Left colon (tissue), 2 donors: ENCODE results near the gene MFNG. TPM values are rescaled to one million over a fixed set of nuclear protein-coding genes. Genes with fewer than 3 reads are reported as not detected.
"Not testable (repeated sequence)": the region's sequence is repeated elsewhere in the genome, so short reads cannot be mapped to it uniquely, and the experiment has no call there.

Source experiments
- ATAC-seq: fragments of 200-7000 bp; cut with Tn5 transposase; one replicate; pipeline ENCODE4 v1.9.1; 2020; ENCODE audit warnings: mild to moderate bottlenecking, moderate library complexity
- DNase-seq, 2 donors: peaks; one replicate each; pipeline ENCODE4 v3.0.0-alpha.2; 2020
- intact Hi-C, 2 donors: fragments of 100-400 bp; cut with DNase I in 1 of 2; cut with micrococcal nuclease in 1 of 2; formaldehyde crosslinking; loops; one replicate each; pipeline versions ENCODE4 v1.11.2 to v1.14.0; 2022; cut with DNase I, micrococcal nuclease
- total RNA-seq, 2 donors: library from RNA; stranded (reverse); fragmentation: NEBNext Ultra II Directional; extraction: Animal tissue kit (Norgen Biotek cat#: 25700); gene quantifications; one replicate each; pipeline ENCODE4 v1.2.1, GENCODE V29; 2021
- donor health status: DM: no; HTN: no; CAD: no.
- donor health status: DM: yes; HTN: yes; CAD: no.

MFNG gene
- total RNA-seq, 2 donors from 2014 or later, result 10.4 to 11.2 TPM

DNA sequence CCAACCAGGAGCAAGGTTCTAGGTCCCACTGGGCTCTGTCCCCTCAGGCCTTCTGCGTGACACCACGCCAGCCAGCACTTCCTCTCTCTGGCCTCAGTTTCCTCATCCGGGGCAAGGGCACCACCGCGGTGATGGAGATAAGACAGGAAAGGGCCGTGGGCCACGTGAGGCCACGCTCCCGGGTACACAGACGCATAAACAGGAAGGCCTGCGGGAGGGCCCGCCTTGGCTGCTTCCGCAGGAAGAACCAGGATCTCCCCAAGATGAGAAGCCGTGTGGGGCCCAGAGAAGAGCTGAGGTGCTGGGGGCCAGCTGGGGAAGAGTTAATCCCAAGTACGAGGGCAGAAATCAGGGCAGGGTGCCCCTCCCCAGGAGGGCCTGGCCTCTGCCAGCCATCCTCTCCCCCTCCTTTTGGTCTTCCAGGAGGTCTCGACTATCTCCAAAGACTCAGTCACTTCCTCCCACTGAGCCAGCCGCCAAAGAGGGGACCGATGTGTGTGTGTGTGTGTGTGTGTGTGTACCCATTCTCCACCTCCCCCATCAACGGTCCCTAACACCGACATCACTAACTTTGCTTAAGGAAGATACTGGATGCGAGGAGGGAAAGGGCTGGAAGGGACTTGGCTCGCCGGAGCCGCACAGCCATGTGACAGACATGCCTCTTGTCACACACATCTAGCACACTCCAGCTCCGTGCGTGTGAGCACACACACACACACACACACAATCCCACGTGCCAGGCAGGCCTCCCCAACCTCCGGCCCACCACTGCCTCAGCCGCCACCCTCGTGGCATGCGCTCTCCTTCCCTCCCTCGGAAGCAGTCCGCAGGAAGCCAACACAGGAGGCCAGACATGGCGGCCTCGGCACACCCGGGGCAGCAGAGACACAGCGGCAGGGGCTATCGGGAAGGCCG is 1.4 kb downstream of the MFNG start:
- intact Hi-C loops, result no loop called here
- DNase-seq (peak; percentile 77 to 79), ATAC-seq (no peak)

DNA sequence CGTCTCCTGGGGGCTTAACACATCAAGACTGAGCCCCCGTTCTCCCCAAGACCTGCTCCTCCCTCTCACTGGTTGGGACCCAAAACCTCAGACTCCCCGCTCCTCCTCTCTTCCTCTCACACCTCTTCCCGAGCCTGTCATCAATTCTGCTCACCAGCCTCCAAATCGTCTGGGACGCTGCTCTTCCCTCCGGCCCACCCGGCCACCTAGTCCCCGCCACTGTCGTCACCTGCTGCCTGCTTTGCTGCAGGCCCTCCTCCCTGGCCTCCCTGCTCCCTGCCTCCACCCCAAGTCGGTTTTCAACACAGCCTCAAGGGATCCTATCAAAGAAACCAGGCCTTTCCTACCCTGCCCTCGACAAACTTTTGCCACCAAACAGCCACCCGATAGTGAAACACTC is 3.1 kb downstream of the MFNG start:
- DNase-seq (no peak), ATAC-seq (no peak)
- intact Hi-C loops, result no loop called here

DNA sequence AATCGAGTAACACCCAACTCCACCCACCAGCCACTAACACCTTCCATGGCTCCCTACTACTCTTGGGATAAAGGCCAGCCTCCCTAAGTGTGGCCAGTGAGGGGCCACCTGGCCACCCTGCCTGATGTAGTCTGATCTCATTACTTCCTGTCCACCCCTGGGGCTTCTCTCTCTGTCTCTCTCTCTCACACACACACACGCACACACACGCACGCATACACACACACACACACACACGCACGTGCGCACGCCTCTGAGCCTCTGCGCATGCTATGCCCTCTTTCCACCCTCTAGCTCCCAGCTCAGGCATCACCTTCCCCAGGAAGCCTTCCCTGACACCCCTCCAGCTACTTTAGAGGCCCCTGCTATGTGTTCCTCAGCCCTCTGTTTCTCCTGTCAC is 3.9 kb downstream of the MFNG start:
- DNase-seq (no peak), ATAC-seq (no peak)
- intact Hi-C loops, result no loop called here

DNA sequence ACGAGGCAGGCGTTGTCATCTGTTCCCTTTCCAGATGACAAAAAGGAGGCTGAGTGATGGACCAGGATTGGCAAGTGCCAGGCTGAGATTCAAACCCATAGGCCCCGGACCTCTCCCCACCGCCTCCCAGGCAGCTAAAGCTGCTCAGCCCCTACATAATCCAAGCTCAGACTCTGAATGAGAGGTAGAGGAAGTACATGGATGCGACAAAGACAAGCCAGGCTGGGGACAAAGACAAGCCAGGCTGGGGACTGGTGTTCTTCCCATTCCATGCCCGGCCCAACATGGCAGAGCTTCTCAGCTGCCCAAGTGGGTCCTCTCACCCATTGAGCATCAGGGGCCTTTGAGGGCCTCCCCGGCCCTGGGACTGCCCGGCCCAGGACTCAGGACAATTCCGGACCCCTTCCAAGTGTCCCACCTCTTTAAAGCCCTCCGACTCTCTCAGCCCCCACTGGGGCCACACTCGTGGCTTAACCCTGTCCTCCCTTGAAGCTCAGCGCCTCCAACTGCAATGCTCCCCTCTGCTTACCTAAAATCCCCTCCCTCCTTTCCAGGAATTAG is 4.8 kb downstream of the MFNG start:
- intact Hi-C loops, result no loop called here
- ATAC-seq (no peak), DNase-seq (no peak)

DNA sequence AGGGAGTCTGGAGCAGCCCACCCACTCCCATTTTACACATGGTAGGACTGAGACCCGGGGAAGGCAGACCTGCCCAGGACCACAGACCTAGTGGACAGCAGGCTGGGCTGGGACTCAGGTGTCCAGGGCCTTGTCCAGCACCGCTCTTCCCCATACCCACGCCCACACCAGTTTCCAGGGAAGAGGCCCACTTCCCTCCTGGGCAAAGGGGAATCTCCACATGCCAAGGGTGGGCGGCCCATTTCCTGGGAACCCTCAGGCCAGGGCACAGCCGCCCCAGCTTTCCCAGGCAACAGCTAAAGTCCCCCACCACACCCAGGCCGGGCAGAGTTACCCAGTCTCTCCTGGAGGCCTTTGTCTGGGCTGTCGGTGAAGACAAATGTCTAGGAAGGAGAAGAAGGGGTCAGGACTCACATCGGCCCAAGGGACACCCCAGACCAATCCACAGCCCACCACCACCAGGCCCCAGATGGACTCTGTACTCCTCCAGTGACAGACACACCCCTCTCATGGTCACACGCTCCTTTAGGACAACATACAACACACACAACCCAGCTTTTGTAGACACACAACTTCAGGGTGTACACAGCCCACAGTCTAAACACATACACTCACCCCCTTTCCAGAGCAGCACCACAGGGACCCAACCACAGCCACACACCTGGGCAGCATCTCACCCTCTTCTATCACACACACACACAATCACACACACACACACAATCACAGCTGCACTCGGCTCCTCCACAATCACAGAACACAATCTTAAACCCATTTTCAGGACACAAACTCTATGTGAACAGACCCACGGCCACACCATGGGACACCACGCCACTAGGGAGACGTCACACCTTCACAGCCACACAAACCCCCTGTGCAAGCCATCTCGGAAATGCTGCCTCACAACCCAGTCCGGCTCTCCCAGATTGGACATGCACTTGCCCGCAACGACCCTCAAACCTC is 5.5 kb downstream of the MFNG start:
- intact Hi-C loops, result no loop called here
- DNase-seq, result no peak
- ATAC-seq, result no peak

DNA sequence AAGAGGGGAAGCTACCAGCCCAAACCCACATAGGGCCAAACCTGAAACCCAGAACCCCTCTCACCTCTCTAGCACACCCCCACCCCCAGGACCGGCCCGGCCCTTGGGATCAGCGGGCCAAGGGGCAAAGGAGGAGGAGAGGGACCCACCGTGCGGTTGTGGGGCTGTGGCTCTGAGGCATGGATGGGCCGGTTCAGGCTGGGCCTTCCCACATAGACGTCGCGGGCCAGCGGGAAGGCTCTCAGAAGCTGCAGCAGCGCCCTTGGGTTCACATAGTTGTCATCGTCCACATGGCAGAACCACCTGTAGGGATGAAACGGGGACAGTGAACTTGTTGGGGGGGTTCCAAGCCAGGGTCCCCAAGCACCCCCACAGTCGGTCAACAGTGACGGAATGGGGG is 7.0 kb downstream of the MFNG start:
- intact Hi-C loops, result no loop called here
- DNase-seq, result no peak
- no peak for ATAC-seq

DNA sequence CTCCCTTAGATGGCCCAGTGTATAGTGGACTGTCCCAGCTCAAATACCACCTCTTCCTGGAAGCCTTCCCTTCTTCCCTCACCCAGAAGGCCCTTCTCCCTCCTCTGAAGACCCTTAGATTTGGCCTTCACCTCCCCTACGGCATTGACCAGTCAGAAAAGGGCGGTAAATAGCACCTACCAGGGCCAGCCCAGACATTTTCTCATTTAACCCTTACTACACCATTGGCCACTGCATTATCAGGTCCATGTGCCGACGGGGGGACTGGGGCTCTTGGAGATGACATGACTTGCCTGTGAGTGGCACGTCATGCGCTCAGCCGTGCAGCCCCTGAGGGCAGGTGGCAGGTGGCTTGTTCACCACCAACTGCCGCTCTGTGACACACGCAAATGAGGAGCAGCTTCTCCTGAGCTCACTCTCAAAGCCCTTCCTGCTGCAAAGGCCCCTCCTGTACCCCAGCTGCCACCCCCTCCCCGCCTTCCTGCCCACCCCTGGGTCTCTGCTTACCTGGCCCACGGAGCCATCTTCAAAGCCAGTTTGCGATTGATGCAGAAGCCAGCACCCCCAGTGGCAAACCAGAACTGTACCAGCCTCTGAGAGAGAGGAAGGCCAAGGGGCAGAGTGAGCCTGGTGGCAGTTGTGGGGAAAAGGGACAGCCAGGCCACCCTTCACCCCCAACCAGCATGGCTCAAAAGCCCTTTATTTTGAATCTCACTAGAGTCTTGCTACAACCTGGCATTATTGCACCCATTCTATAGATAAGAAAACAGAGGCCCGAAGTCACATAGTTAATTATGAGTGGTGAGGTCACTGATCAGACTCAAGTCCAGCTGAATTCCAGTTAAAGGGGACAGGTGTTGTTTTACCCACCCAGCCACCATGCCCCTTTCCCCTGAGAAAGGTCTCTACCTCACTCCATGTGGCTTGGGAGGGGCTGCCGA is 9.5 kb downstream of the MFNG start:
- intact Hi-C loops, result no loop called here
- no peak for DNase-seq
- ATAC-seq, result no peak

DNA sequence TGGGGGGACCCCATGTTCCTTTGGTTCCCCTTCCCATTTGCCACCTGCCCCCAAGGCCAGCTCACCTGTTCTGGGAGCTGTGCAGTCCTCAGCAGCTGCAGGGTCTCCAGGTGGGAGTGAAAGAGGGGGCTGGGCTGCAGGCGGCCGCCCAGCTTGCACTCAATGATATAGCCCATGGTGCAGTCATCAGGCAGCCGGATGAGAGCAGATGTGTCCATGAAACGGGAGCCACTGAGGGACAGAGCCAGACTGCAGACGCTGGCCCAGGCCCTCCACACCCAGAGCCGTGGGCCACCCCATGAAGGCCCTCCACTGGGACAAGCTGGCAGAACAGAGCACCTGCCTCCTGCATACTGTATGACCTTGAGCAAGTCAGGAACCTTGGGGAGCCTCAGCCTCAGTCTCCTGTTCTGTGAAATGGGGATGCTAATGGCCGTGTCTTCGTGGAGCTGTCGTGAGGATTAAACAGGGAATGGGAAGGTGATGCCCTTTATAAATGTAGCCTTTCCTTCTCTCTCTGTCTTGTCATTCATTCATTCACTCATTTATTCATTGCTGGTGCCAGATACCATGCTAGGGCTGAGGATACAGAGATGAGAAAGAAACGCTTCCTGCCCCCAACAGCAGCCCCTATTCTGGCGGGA is 11.6 kb downstream of the MFNG start:
- ATAC-seq, result no peak
- intact Hi-C loops, result no loop called here
- DNase-seq, result no peak

DNA sequence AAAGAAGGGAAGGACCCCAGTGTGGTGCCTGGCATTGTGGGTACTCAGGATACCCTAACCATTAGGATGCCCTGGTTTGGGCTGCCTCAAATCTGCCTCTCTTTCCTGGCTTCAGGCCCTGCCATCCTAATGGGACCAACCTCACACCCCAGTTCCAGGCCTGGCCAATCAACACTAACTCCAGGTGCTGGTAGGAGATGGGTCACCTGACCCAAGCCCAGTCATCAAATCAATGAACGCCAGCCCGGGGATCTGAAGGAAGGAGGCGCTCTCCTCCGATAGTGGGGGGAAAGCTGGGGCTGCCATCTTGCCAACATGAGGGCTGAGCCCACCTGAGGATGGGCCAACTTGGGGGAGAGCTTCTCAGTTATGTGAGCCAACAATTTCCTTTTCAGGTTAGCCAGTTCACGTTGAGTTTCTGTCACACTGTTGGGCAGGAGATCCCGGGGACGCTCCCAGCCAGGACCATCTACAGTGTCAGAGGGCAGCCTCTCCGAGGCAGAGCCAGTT is 12.7 kb downstream of the MFNG start:
- intact Hi-C loops, result no loop called here
- ATAC-seq (no peak), DNase-seq (no peak)

DNA sequence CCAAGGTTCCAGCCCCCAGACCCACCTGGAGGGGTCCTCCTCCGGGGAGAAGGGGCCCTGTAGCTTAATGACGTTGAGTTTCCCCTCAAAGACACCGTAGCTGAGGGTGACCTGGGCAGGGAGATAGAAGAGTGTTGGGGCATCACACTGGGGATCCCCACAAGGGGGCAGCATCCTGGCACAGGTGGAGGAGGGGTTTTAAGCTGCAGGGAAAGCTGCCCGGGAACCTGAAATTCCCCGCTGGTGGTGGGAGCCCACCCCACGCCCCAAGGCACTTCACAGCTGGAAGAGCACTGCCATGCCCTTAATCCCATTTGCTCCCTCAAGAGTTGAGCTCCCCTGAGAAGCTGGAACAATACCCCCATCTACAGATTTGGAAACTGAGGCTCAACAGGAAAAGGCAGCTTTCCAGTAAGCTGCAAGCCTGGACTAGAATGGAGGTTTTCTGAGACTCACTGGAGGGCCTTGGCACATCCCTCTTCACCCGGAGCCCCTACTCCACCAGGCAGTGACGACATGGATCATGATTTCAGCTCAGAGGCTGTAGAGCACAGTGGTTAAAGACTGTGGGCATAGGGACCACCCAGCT is 13.7 kb downstream of the MFNG start:
- intact Hi-C loops, result no loop called here
- peak; percentile 73 for ATAC-seq
- DNase-seq, result peak in 1 of 2 donors; percentile 66

DNA sequence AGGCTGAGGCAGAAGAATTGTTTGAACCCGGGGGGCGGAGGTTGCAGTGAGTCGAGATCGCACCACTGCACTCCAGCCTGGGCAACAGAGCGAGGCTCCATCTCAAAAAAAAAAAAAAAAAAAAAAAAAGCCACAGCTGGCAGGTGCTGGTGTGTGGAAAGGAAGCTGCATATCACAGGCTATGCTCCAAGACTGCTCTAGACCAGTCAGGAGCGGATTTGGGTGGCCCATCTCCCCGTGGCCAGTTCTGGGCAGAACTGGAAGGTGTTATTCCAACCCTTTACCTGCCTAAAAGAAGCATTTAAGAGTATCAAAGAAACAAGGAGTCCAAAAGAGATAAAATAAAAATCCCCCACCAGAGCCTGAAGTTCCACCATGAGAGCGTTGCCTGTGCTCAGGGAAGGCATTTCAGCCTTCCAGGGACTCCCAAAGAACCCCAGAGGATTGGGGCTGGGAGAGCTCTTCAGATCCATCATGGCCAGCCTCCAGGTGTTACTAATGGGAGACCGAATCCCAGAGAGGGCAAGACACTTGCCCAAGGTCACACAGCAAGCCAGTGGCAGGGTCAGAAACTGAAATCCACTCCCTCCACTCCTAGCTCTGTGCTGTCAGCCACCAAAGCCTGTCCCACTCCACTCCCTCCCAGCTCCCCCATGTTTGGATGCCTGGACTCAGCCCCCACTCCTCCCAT is 14.3 kb downstream of the MFNG start:
- intact Hi-C loops, result no loop called here
- ATAC-seq (peak; percentile 9), DNase-seq (no peak)

DNA sequence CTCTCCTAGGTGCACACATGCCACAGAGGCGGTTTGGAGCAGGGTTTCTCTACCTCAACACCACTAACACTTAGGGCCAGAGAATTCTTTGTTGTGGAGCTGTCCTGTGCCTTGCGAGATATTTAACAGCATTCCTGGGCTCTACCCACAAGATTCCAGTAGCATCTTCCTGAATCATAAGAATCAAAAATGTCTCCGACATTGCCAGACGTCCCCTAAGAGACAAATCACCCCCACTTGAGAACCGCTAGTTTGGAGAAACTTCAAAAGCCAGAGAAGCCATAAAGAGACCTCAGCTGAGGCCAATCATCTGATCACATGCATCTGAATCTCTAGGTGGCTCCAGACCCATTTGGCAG is 16.1 kb downstream of the MFNG start:
- no peak for ATAC-seq
- no peak for DNase-seq
- intact Hi-C loops, result no loop called here

DNA sequence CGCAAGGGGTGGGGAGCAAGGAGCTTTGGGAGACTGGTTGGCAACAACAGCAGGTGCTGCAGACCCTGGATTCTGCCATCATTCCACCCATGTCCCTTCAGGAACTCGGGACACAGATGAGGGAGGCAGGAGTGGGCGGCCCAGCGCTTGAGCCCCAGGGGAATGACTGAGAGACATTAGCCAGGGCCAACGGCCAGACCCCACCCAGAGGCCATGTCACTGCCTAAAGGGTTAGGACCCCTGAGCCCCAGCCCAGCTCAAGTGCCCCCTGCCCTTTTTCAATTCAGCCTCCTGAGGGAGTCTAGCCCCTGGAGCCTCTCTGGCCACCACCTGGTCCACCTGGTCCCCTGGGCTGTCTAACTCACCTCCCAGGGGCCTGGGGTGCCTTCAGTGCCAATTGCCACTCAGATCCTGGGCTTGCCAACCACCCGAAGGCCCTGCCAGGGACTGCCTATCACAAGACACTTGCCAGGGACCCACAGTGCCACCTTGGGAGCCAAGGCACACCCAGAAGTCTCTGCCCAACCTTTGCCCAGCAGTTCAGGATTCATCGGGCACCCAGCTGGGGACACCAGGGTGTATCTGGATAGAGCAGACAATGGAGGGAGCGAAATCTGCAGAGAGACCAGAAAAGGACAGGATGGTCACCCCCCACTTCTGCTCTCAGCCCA is 16.6 kb downstream of the MFNG start:
- no peak for DNase-seq
- ATAC-seq, result peak; percentile 44
- intact Hi-C loops, result no loop called here

DNA sequence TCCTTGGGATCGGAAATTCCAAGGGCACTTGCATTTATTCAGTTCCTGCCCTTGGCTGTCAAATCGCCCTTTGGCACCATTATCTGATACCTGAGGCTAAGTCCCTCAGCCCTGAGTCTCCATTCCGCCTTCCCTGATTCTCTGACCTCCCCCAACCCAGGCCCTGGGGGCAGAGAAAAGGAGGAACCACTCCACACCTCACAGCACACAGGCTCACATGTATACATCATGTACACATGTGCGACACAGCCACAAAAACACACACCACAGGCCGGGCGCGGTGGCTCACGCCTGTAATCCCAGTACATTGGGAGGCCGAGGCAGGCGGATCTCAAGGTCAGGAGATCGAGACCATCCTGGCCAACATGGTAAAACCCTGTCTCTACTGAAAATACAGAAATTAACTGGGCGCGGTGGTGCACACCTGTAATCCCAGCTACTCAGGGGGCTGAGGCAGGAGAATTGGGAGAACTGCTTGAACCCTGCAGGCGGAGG is 17.9 kb downstream of the MFNG start:
- DNase-seq, ATAC-seq, intact Hi-C loops: not testable (repeated sequence)

DNA sequence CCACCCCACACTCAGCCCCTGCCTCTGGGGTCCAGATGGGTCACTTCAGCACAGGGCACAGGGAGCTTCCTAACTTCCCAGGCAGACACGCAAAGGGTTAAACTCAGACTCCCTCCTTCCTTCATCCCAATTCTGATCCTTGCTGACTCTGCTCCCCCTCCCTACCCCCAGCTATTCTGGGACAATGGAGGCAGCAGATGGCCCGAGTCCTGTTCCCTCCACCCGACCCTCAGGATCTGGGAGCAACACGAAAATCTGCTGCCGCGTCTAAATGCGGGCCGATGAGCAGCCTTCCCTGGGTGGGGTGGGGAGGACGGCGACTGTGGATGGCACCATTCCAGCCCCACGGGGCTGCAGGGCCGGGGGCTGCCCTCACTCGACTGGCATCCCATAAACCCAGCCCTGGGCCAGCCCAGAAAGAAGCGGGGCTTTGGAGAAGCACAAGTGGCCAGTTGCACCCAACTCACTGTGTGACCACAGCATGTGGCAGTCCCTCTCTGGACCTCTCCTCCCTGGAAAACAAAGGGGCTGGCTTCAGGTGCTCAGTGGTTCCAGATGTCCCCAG is 18.7 kb downstream of the MFNG start:
- ATAC-seq (no peak), DNase-seq (no peak)
- intact Hi-C loops, result no loop called here

DNA sequence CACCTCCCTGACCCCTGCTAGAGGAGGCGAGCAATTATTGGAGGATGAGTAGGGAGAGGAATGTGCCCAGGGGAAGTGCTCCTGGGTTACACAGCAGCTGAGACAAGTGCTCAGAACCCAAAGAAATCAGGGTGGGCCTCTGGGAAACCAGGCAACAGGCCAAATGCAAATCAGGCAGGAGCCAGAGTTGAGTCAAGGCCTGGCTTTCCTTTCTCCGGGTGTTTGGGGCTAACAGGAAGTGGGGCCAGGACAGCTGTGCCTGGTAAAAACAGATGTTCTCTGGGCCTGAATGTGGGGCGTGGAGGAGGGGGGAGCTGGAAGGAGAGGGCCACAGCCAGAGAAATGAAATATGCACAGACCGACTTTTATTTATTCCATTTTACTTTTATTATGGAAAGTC is 22.0 kb downstream of the MFNG start:
- no peak for DNase-seq
- intact Hi-C loops, result no loop called here
- ATAC-seq, result no peak
